Measurements from ENCODE around the gene MLLT10. TPM values are rescaled to one million over a fixed set of nuclear protein-coding genes. Genes with fewer than 3 reads are reported as not detected.

Gene MLLT10
- total and polyA plus RNA-seq, 12 donors = 15.8 to 49.1 (median 29.8) TPM

DNA sequence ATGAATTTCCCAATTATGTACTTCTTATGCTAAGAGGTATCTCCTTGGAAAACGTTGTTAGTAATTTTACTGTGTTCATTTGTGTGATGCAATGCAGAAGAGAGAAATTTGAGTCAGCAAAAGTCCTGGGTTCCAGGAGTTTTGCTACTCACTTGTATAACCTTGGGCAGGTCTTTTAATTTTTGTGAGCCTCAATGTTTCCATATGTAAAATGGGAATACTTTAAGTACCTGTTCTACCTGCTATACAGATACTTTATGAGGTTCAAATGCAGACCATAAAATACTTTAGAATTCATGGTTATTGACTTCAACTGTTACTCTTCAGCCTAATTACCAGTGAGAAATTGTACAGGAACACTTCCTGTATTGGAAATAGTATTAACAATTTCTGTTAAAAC, 185.5 kb downstream of the MLLT10 start:
- no peak for DNase-seq
- Histone ChIP-seq H3K36me3 (replicated peaks in 1 of 2) (no peaks in the 10 kb centered on the region), H3K27me3 (no peaks in the 10 kb centered on the region), H3K9me3 (replicated peaks in 1 of 3) (no peaks in the 10 kb centered on the region), H3K4me1 (replicated peaks in 1 of 2) (peaks cover 8 to 9% of the 10 kb centered on the region in 2 donors), H3K4me3 (no peak overlapping the region), H3K27ac (no peak overlapping the region)
- intact Hi-C loops (cut with DNase I) = loop anchor here in 1 of 2 donors (10.0 kb wide), 1 partner anchor 175 kb away; no protein-coding TSS in a partner anchor
- 31 to 53% (median 39%) methylated on average over 1 of the region's 1 CpG for WGBS, 4 donors
- TF ChIP-seq, protein P1, sequence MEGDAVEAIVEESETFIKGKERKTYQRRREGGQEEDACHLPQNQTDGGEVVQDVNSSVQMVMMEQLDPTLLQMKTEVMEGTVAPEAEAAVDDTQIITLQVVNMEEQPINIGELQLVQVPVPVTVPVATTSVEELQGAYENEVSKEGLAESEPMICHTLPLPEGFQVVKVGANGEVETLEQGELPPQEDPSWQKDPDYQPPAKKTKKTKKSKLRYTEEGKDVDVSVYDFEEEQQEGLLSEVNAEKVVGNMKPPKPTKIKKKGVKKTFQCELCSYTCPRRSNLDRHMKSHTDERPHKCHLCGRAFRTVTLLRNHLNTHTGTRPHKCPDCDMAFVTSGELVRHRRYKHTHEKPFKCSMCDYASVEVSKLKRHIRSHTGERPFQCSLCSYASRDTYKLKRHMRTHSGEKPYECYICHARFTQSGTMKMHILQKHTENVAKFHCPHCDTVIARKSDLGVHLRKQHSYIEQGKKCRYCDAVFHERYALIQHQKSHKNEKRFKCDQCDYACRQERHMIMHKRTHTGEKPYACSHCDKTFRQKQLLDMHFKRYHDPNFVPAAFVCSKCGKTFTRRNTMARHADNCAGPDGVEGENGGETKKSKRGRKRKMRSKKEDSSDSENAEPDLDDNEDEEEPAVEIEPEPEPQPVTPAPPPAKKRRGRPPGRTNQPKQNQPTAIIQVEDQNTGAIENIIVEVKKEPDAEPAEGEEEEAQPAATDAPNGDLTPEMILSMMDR (IDR thresholded peaks at IDR 0.05) = no peak
- no peak for TF ChIP-seq POLR2A (IDR thresholded peaks at IDR 0.05)

DNA sequence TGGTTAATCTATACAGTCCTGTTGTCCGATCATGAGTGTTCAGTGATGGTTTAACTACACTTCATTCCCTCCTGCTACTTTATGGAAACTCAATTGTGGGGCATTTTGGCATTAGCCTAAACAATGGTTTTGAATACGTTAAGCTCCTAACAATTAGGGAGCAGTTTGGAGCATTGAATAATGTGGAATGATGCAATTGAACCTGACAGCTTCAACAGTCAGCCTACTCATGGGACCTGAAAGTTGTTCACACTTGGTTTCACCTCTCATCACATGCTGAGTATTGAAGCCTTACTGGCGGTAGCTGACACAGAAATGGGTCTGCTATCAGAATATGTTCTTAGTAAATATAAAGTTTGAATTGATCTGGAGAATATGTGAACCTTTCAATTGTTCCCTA, 186.1 kb downstream of the MLLT10 start:
- no peaks in the 10 kb centered on the region for H3K9me3 ChIP-seq (replicated peaks in 1 of 3)
- no peak for TF ChIP-seq POLR2A (IDR thresholded peaks at IDR 0.05)
- TF ChIP-seq, protein P1 (IDR thresholded peaks at IDR 0.05) = no peak

GRCh38 chr10:21721000-21721665, 187.1 kb downstream of the MLLT10 start:
- Histone ChIP-seq H3K27ac (no peak overlapping the region), H3K27me3 (no peaks in the 10 kb centered on the region), H3K4me3 (no peak overlapping the region), H3K36me3 (replicated peaks in 1 of 2) (no peaks in the 10 kb centered on the region), H3K4me1 (replicated peaks in 1 of 2) (peaks cover 13 to 17% of the 10 kb centered on the region in 2 donors), H3K9me3 (replicated peaks in 1 of 3) (no peaks in the 10 kb centered on the region)
- WGBS, 4 donors = 83 to 90% (median 87%) methylated on average over 6 of the region's 6 CpGs
- TF ChIP-seq, protein P1 (IDR thresholded peaks at IDR 0.05) = no peak
- no peak for TF ChIP-seq POLR2A (IDR thresholded peaks at IDR 0.05)
- intact Hi-C loops (cut with DNase I) = loop anchor here in 1 of 2 donors (10.0 kb wide), 1 partner anchor 186 kb away; the partner anchor contains the start of gene MLLT10
- DNase-seq = no peak

More for the DNA sequence above, 186.1 kb downstream of the MLLT10 start:
- Histone ChIP-seq H3K4me1 (replicated peaks in 1 of 2) (peaks cover 10 to 14% of the 10 kb centered on the region in 2 donors), H3K27ac (no peak overlapping the region), H3K27me3 (no peaks in the 10 kb centered on the region), H3K36me3 (replicated peaks in 1 of 2) (no peaks in the 10 kb centered on the region), H3K4me3 (no peak overlapping the region)
- WGBS, 4 donors = 90 to 95% (median 93%) methylated on average over 3 of the region's 3 CpGs
- intact Hi-C loops (cut with DNase I) = loop anchor here in 1 of 2 donors (10.0 kb wide), 1 partner anchor 185 kb away; the partner anchor contains the start of gene MLLT10
- no peak for DNase-seq

DNA sequence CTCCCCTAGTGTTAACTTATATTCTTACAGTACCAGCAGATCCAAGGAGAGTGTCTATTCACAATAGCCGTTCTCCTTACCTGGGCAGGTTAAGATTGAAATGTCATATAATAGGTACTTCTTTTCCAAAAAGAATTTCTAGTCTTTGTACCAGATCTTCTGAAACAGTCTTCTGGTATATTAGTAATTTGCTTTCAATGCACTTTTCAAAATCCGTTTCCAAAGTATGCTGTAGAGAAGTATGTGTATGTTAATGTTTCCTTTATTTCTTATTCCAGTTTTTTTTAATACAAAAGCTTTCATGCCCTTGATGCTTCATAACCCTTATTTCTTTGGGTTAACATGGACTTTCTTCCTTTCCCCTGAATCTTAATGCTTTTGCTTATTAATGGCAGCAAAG, 188.2 kb downstream of the MLLT10 start:
- Histone ChIP-seq H3K4me3 (no peak overlapping the region), H3K27ac (no peak overlapping the region), H3K27me3 (no peaks in the 10 kb centered on the region), H3K36me3 (replicated peaks in 1 of 2) (no peaks in the 10 kb centered on the region), H3K9me3 (replicated peaks in 1 of 3) (no peaks in the 10 kb centered on the region), H3K4me1 (replicated peaks in 1 of 2) (peaks cover 20 to 25% of the 10 kb centered on the region in 2 donors)
- no peak for TF ChIP-seq POLR2A (IDR thresholded peaks at IDR 0.05)
- TF ChIP-seq, protein P1 (IDR thresholded peaks at IDR 0.05) = no peak
- 94 to 100% (median 97%) methylated on average over 2 of the region's 2 CpGs for WGBS, 4 donors
- intact Hi-C loops (cut with DNase I) = loop anchor here in 1 of 2 donors (10.0 kb wide), 1 partner anchor 187 kb away; the partner anchor contains the start of gene MLLT10
- no peak for DNase-seq

Measured in adrenal gland (tissue), 12 donors.